HFF-Myc (cell line): ENCODE data around the gene TMOD1.

ENCODE experiments used
- DNase-seq: peaks from one replicate; pipeline ENCODE4 v3.0.0-alpha.2; 2011; ENCODE audit warnings: low read depth; ENCODE audit errors: extremely low read depth
- H3K4me3 ChIP-seq: replicated peaks from 2 replicates; pipeline ENCODE4 v1.5.1; 2011; ENCODE audit warnings: low read depth, mild to moderate bottlenecking, control low read depth, low read length
- TF ChIP-seq, protein P1 (sequence below): IDR thresholded peaks from 2 replicates; pipeline ENCODE4 v1.5.1; 2012; ENCODE audit warnings: mild to moderate bottlenecking, low read depth, low read length, control low read depth; ENCODE audit errors: missing control alignments

The TMOD1 gene

DNA sequence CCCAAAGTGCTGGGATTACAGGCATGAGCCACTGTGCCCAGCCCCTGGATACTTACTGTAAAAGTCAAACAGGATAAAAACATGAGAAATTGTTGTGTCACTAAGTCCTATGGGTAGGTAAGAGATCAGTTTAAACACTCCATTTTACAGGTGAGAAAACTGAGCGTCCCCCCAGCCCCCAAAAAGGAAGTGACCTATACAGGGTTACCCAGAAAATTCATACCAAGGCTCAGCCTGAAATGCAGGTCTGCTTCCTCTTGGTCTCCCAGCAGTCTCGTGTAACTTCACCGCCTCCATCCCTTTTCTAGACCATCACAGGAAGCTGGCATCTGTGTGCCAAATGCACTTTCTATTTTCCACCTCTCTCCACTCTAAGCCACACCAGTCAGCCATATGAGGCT, 57.2 kb downstream of the TMOD1 start:
- TF ChIP-seq, protein P1, sequence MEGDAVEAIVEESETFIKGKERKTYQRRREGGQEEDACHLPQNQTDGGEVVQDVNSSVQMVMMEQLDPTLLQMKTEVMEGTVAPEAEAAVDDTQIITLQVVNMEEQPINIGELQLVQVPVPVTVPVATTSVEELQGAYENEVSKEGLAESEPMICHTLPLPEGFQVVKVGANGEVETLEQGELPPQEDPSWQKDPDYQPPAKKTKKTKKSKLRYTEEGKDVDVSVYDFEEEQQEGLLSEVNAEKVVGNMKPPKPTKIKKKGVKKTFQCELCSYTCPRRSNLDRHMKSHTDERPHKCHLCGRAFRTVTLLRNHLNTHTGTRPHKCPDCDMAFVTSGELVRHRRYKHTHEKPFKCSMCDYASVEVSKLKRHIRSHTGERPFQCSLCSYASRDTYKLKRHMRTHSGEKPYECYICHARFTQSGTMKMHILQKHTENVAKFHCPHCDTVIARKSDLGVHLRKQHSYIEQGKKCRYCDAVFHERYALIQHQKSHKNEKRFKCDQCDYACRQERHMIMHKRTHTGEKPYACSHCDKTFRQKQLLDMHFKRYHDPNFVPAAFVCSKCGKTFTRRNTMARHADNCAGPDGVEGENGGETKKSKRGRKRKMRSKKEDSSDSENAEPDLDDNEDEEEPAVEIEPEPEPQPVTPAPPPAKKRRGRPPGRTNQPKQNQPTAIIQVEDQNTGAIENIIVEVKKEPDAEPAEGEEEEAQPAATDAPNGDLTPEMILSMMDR, result no peak
- no peak overlapping the region for H3K4me3 ChIP-seq
- no peak for DNase-seq

DNA sequence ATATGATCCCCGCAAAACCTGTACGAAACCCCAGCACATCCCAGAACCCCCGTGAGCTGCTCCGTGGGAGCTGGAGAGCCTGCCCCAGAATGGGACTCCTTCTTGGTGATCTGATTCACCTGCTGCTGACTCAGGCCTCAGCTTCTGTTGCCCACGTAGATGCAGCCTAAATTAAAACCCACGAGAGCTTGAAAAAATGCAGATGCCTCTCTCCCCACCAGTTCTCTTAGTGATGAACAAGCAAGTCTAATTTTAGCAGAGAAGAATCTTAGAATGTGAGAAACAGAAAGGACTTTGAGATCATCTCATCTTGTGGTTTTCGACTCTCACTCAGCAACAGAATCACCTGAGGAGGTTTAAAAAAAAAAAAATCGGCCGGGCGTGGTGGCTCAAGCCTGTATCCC, 57.6 kb downstream of the TMOD1 start:
- H3K4me3 ChIP-seq, result no peak overlapping the region
- no peak for DNase-seq
- TF ChIP-seq, protein P1, result no peak

DNA sequence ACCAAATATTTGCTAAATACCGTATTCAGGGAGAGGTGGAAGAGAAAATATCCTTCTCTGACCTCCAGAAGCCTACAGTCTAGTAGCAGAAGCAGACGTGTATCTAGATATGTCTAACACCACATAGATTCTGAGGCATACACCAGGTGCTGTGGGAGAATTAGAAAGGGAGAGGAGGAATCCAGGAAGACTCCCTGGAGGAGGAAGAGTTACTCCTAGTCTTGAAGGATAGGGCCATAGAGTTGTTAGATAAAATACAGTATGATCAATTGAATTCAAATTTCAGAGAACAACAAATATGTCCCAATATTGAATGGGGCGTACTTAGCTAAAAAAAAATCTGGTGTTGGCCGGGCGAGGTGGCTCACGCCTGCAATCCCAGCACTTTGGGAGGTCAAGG, 58.7 kb downstream of the TMOD1 start:
- TF ChIP-seq, protein P1, result no peak
- no peak for DNase-seq

DNA sequence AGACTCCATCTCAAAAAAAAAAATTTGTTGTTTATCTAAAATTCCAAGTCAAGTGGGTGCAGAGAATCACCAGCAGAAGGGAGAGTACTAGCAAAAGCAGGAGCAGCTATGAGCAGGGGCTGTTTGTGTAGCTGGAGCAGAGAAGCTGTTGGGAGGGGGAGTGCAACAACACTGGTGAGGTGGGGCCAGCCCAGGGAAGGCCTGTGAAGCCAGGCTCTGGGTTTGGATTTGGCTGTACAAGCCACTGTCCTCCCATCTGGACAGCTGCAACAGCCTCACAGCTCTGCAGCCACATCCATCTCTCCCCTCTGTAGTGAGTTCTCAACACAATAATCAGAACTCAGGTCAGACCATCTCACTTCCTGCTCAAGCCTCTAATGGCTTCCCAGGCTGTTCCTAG, 59.4 kb downstream of the TMOD1 start:
- TF ChIP-seq, protein P1, result no peak
- DNase-seq, result no peak
- no peak overlapping the region for H3K4me3 ChIP-seq

More for the DNA sequence above, 58.7 kb downstream of the TMOD1 start:
- H3K4me3 ChIP-seq, result no peak overlapping the region

DNA sequence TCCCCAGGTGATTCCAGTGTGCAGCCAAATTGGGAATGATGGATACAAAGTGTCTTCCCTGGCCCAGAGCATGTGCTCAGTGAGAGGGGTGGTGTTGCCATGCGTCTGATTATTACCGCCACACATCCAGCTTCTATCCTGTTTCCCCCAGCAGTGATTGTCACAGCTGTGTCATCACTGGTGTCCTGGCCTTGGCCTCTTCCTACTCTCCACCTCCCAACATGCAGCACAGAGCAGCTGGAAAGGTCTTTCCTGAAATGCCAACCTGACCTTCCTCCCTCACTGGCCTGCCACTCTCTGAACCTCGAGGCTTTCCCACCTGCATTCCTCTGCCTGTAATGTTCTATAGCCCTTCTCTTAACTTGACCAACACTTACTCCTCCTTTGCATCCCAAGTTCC, 60.0 kb downstream of the TMOD1 start:
- TF ChIP-seq, protein P1, result no peak
- no peak for DNase-seq
- H3K4me3 ChIP-seq, result no peak overlapping the region

DNA sequence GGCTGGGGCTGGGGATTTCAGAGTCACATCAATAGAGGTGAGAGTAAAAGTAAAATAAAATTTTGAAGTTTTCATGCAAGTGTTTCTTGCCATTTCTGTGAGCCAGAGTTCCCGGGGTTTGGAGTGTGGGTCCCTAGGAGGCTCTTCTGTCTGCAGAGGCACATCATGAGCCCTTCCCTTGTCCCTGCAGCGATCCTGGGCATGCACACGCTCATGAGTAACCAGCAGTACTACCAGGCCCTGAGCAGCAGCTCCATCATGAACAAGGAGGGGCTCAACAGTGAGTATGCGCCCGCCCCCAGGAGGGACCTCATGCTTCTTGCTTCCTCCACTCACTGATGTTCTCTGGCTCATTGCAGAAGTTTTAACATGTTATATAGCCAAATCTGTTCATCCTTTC, 61.1 kb downstream of the TMOD1 start:
- TF ChIP-seq, protein P1, result no peak
- no peak for DNase-seq
- H3K4me3 ChIP-seq, result no peak overlapping the region

DNA sequence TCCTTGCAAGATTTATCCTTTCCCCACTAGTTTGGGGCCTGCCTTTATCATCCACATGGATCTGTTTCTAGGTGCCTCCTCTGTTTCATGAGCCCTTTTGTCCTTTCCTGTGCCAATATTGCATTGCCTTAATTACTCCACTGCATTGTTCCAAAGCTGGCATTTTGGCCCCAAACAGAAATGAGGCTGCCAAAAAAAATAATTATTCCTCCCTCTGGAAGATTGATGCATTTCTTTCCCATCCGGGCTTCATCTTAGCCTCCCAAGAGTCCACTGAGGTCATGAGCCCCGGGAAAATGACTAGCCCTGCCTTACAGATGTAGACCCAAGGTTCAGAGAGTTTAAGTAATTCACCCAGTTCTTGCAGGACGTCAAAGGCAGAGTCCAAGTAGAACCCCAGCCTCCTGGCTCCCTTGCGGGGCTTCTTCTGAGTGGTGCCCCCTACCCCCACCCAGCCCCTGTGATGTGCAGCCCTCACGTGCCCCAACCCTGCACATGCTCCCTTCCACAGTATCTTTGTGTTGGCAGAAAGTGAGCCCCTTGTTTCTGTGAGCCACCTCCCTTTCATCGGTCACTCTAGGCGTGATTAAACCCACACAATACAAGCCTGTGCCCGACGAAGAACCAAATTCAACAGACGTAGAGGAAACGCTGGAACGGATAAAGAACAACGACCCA, 62.1 kb downstream of the TMOD1 start:
- TF ChIP-seq, protein P1, result no peak
- no peak overlapping the region for H3K4me3 ChIP-seq
- no peak for DNase-seq
